WTC11 (cell line): ENCODE results near the gene TP53BP1.

Experiments
- IRF2 ChIP-seq: sonication (generic); formaldehyde crosslinking; IDR thresholded peaks from 2 replicates; pipeline ENCODE4 v1.8.0; 2022; ENCODE audit warnings: low read depth, missing genetic modification reagents, borderline replicate concordance
- NFE2L1 ChIP-seq: sonication (generic); formaldehyde crosslinking; IDR thresholded peaks from 2 replicates; pipeline ENCODE4 v1.8.1; 2023; ENCODE audit warnings: missing genetic modification reagents
- TF ChIP-seq, protein P1 (sequence below): sonication (generic); formaldehyde crosslinking; IDR thresholded peaks from 2 replicates; pipeline ENCODE4 v1.8.1; 2022; ENCODE audit warnings: low read depth, missing genetic modification reagents, borderline replicate concordance

DNA sequence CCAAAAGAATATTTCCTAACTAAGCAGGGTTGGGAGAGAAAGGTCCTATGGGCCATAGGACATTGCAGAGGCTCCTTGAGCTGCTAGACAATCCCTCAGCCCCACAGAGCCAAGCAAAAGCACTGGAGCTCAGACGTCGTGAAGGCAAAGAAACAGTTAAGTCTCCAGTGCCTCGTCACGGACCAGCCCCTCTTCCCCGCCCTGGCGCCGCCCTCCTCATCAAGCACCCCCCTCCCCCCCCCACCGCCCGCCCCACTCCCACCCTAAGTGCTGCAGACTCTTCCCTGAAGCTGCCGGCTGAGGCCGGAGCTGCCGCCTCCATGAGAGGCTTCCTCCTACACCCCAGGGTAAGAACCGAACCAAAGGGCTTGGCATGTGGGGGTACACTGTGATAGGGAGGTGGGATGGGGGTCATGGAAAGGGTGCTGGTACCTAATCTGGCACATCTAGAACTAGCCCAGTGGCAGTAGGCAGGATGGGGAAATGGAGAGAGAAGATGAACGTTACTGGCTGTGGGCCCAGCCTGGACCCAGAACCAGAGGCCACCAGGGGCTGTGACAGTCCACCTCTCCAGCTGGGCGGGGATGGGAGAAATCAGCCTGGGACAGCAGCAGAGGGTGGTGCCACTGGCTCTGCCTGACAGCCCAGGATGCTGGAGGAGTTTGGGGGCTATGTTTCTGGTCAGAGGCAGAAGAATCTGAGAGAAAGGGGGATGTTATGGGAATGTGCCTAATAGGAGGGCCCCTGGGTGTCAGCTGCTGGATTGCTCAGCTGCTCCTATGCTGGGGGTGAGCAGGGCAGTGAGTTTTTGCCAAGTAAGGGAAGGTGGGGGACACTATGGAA, 24.6 kb upstream of the TP53BP1 start, which contains the start of gene MAP1A:
- TF ChIP-seq, protein P1, sequence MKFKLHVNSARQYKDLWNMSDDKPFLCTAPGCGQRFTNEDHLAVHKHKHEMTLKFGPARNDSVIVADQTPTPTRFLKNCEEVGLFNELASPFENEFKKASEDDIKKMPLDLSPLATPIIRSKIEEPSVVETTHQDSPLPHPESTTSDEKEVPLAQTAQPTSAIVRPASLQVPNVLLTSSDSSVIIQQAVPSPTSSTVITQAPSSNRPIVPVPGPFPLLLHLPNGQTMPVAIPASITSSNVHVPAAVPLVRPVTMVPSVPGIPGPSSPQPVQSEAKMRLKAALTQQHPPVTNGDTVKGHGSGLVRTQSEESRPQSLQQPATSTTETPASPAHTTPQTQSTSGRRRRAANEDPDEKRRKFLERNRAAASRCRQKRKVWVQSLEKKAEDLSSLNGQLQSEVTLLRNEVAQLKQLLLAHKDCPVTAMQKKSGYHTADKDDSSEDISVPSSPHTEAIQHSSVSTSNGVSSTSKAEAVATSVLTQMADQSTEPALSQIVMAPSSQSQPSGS, result no peak
- no peak for TF ChIP-seq IRF2 (CRISPR knock-in tag)
- no peak for TF ChIP-seq NFE2L1
